Sigmoid colon (tissue), 4 donors: ENCODE results near the gene PPP2CA.

ENCODE experiments used
- CTCF ChIP-seq, 4 experiments: fragments of 450-650 bp in 3 of 4; fragments of 200-600 bp in 1 of 4; IDR thresholded peaks; one replicate each; pipeline ENCODE4 v1.5.1; 2016 to 2019; ENCODE audit warnings: antibody characterized with exemption in 4 of 4, mild to moderate bottlenecking in 3 of 4, moderate library complexity in 2 of 4
- POLR2A ChIP-seq, 2 donors: fragments of 450-650 bp; IDR thresholded peaks; one replicate each; pipeline ENCODE4 v1.6.1; 2016; ENCODE audit warnings: antibody characterized with exemption in 2 of 2, mild to moderate bottlenecking in 2 of 2, moderate library complexity in 2 of 2
- POLR2AphosphoS5 ChIP-seq, 4 donors: sonication (generic); formaldehyde crosslinking; IDR thresholded peaks; one replicate each; pipeline ENCODE4 v1.6.1; 2017; ENCODE audit warnings: antibody characterized with exemption in 4 of 4

DNA sequence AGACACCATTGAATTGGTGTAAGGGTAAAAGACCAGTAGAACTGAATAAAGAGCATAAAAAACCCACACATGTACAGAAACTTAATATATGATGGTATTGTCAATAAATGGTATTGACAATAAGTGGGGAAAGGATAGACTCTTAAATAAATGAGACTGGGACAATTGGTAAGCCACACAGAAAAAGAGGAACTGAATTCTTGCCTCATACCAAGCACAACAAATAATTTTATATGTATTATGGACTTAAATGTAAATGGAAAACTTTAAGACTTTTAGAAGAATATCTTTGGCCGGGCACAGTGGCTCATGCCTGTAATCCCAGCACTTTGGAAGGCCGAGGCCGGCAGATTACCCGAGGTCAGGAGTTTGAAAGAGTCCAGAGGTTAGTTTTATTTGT, 37.9 kb upstream of the PPP2CA start:
- TF ChIP-seq CTCF (IDR thresholded peaks at IDR 0.05): no peak
- TF ChIP-seq POLR2A (IDR thresholded peaks at IDR 0.05): no peak
- no peak for TF ChIP-seq POLR2AphosphoS5 (IDR thresholded peaks at IDR 0.05)
